ENCODE results near the gene CALML4.

- no peak for TF ChIP-seq CTCF (IDR thresholded peaks at IDR 0.05; ENCODE audit: insufficient read depth, low read depth, low read length)
- no peak for TF ChIP-seq EZH2 (IDR thresholded peaks at IDR 0.05; ENCODE audit: insufficient read depth, low read length)
Measured at GRCh38 chr15:68183616-68184315, 21.4 kb downstream of the CALML4 start.
